Subcutaneous adipose tissue (tissue), 4 donors: Measurements from ENCODE around the gene RASGRP4. TPM values are rescaled to one million over a fixed set of nuclear protein-coding genes. Genes with fewer than 3 reads are reported as not detected.

Experiments
- total RNA-seq, 4 donors: library from RNA; depleted of rRNA; stranded (reverse); fragments of >200 nt; gene quantifications; one replicate each; pipeline ENCODE4 v1.1.0, GENCODE V29; 2016
- TF ChIP-seq, protein P1 (sequence below): fragments of 450-650 bp; IDR thresholded peaks from one replicate; pipeline ENCODE4 v1.5.1; 2016; ENCODE audit warnings: low read depth, mild to moderate bottlenecking, control low read depth, antibody characterized with exemption, moderate library complexity

RASGRP4 gene
- total RNA-seq, 4 donors from 2014 or later, result 5.5 to 13.1 (median 9.1) TPM

DNA sequence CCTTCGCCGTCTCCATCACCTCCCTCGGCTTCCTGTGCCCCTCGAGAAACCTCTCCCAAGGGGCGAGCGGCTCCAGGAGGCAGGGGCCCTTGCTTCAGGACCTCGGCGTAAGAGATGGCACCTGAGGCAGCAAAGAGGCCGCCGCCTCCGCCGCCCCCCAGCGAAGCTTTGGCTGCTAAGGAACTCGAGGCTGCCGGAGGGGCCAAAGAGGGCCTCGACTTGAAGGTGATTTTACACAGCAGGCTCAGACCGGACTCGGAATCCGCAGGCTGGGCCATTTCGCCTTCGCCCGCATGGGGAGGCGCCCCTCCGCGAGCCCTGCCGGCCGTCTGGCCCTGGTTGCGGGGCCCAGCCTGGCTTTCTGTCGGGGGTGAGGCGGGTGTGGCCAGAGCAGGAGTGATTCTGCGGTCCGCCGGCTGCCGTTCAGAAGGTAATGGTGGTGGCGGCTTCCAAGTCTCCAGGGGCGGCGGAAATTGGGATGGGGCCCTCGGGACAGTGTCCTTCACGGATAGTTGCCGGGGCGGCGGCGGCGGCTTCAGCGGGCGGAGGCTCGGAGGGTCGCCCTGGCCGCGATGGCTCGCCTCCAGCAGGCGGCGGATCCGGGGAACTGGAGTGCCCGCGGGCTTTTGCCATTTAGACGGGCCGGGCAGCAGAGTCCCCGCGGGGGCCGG is 39.6 kb downstream of the RASGRP4 start:
- TF ChIP-seq, protein P1, sequence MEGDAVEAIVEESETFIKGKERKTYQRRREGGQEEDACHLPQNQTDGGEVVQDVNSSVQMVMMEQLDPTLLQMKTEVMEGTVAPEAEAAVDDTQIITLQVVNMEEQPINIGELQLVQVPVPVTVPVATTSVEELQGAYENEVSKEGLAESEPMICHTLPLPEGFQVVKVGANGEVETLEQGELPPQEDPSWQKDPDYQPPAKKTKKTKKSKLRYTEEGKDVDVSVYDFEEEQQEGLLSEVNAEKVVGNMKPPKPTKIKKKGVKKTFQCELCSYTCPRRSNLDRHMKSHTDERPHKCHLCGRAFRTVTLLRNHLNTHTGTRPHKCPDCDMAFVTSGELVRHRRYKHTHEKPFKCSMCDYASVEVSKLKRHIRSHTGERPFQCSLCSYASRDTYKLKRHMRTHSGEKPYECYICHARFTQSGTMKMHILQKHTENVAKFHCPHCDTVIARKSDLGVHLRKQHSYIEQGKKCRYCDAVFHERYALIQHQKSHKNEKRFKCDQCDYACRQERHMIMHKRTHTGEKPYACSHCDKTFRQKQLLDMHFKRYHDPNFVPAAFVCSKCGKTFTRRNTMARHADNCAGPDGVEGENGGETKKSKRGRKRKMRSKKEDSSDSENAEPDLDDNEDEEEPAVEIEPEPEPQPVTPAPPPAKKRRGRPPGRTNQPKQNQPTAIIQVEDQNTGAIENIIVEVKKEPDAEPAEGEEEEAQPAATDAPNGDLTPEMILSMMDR, result no peak

DNA sequence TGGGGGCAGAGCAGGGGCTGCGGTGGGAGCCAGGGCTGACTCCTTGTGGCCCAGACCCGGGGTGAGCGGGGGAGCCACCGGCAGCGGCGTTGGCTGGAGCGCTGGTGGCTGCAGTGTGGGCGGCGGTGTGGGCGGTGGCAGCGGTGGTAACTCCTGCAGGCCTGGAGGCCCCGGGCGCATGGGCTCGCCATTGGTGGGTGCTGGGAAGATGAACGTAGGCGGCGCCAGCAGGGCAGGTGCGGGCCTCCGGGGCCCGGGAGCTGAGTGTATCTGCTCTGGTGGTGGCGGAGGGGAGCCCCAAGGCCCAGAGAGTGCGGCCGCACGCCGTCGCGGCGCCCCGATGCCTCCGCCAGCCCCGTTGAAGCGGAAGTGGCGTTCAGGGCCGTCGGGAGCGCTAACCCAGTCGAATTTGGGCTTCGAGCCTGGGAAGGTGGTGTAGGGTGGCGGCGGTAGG is 40.2 kb downstream of the RASGRP4 start:
- TF ChIP-seq, protein P1, result no peak

DNA sequence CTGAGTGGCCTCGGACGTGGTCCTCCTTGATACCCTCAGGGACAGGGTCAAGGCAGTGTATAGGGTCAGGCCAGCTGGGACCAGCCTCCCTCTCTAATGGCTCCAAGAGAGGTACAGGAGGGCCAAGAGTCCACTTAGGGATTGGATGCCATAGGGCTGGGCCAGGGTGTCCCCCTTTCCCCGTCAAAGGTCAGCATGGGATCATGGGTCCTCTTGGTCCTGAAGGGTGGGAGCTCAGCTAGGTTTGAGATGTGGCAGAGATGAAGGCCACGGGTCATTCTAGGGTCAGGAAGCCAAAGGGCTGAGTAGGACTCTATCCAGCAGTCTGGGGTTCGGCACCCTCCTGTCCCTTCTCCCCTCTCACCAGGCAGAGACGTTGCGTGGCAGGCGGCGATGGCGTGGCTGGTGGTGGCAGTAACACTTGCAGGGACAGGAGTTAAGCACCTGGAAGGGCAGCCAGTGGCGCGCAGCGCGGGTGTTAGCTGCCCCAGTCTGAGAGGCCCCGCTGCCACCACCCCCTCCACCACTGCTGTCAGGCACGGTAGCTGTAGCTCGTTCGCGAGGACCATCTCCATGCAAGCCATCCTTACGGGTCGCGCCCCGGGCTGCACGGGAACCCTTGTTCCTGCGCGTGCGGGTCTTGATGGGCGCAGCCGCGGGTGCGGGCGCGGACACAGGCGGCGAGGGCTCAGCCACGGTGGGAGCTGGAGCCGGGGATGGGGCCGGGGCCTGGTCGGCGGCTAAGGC is 40.8 kb downstream of the RASGRP4 start:
- TF ChIP-seq, protein P1, result no peak

DNA sequence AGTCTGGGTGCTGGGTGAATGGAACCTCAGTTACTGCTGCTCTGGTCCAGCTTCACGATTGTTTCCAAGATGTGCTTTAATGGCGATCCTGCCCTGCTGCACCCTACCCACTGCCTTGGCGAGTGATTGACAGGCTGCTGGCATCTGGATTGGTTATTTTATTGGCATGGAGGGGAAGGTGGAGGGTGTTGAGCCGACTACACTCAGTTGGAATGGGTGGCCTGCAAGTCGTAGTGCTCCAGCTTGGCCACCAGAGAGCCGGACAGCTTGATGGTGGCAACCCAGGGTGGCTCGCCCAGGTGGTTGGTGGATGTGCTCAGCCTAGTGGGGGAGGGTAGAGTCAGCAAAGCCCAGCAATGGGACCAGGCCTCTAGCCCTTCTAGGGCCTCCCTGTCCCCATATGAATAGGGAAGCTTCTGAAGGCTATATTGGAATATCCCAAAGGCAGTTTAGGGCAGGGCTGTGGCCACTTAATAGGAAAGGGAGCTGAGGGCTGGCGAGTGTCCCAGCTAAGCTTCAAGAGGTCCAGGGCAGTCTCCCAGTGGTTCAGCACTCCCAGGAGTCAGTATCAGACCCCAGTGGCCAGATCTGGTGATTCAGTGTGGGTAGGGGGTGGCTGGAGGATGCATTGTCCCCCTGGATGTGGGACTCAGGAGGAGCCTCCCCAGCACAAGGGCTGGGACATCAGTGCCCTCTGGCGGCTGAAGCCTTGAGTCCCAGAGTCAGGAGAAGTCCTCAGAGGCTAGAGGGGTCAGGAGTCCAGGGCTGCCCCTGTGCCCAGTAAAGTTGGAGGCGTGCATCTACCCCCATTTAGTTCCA is 41.6 kb downstream of the RASGRP4 start:
- TF ChIP-seq, protein P1, result no peak

DNA sequence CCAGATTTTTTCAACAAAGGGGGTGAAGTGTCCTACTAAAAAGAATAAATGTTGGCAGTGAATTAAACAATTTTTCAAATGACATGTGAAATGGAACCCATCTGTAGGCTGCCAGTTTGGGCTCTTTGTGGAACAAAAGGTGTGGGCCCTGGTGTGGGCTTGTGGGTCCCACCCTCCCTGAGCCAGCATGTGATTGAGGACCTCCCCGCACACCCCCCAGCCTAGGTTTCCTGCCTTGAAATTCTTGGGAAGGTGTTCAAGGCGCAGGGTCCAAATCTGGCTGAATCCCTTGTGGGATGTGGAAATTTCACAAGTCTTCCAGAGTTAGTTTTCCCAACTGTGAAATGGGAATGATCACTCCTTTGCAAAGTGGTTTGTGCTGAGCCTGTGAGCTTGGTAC is 42.3 kb downstream of the RASGRP4 start:
- TF ChIP-seq, protein P1, result no peak

DNA sequence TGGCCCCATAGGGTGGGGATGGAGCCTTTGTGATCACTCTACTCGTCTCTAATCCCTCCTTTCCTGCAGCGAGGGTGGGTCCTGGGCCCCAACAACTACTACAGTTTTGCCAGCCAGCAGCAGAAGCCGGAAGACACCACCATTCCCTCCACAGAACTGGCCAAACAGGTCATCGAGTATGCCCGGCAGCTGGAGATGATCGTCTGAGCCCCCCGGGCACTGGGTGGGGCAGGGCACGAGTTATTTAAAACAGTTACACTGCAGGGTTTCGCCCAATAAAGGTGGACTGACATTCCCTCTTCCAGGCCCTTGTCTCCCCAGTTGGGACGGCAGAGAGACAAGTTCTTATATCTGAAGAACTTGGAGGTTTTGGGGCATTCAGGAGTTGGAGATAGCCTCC is 42.8 kb downstream of the RASGRP4 start:
- TF ChIP-seq, protein P1, result no peak

DNA sequence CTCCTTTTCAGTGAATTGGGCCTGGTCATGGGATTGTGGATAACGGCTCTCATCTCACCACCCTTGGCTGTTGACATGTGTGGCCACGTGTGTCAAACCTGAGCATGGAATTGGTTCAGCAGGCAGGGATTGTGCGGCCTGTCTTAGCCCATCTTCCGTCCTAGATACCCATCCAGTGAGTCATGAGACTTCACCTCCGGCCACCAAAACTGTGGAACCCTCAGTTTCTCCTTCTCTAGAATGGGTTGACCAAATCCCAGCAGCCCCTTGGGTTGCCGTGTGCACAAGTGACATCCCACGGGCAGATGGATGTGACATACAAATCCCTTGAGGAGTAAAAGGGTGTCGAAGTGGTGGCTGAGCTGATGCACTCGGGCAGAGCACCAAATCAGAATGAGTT is 44.9 kb downstream of the RASGRP4 start:
- TF ChIP-seq, protein P1, result no peak
